PC-3 (cell line): Measurements from ENCODE around the gene ZNF516. TPM values are rescaled to one million over a fixed set of nuclear protein-coding genes. Genes with fewer than 3 reads are reported as not detected.

ENCODE experiments used
- ATAC-seq: fragments of 200-7000 bp; cut with Tn5 transposase; 2 replicates; pipeline ENCODE4 v1.9.1; 2020; ENCODE audit warnings: mild to moderate bottlenecking, moderate library complexity
- BruUV-seq: library from RNA; stranded (reverse); fragments of 400-500 nt; replicated peaks from 2 replicates; lab custom pipeline; 2021; lab: Mats Ljungman, UMichigan
- CTCF ChIA-PET: fragments of 300-600 bp; sonication (Branson Sonifier 250); formaldehyde crosslinking; loops from one replicate; lab custom pipeline; 2022; ENCODE audit warnings: antibody characterized with exemption; lab: Charles Lee
- POLR2A ChIA-PET: fragments of 300-600 bp; sonication (Branson Sonifier 250); formaldehyde crosslinking; loops from one replicate; lab custom pipeline; 2022; ENCODE audit warnings: antibody characterized with exemption; ENCODE audit not compliant: unreplicated experiment; lab: Charles Lee
- DNase-seq: peaks from one replicate; pipeline ENCODE4 v3.0.0-alpha.2; 2015
- H2AFZ ChIP-seq: fragments of 300-600 bp; sonication (generic); 2 replicates; pipeline ENCODE4 v1.6.0; 2016; ENCODE audit warnings: antibody characterized with exemption, low read length
- H3F3A ChIP-seq: fragments of 300-600 bp; sonication (generic); one replicate; pipeline ENCODE4 v1.6.0; 2017; ENCODE audit warnings: antibody characterized with exemption, low read length, control low read depth, mild to moderate bottlenecking; ENCODE audit not compliant: unreplicated experiment
- H3K27ac ChIP-seq: fragments of 300-600 bp; sonication (generic); 2 replicates; pipeline ENCODE4 v1.5.1; 2016; ENCODE audit warnings: mild to moderate bottlenecking, low read length
- H3K27me3 ChIP-seq: fragments of 300-600 bp; sonication (generic); 2 replicates; pipeline ENCODE4 v1.6.1; 2016; ENCODE audit warnings: low read length, mixed read lengths
- H3K36me3 ChIP-seq: fragments of 300-600 bp; sonication (generic); 2 replicates; pipeline ENCODE4 v1.6.1; 2016; ENCODE audit warnings: low read depth, mixed run types, low read length, mixed read lengths
- H3K4me1 ChIP-seq: fragments of 300-600 bp; sonication (generic); 2 replicates; pipeline ENCODE4 v1.5.1; 2016; ENCODE audit warnings: low read length; ENCODE audit not compliant: insufficient read depth
- H3K4me2 ChIP-seq: fragments of 300-600 bp; sonication (generic); 2 replicates; pipeline ENCODE4 v1.6.0; 2016; ENCODE audit warnings: low read length
- H3K4me3 ChIP-seq: fragments of 300-600 bp; sonication (generic); 2 replicates; pipeline ENCODE4 v1.5.1; 2016; ENCODE audit warnings: mild to moderate bottlenecking, low read length, mixed read lengths
- H3K79me2 ChIP-seq: fragments of 300-600 bp; sonication (generic); 2 replicates; pipeline ENCODE4 v1.6.1; 2017; ENCODE audit warnings: low read length, mixed read lengths
- H3K9ac ChIP-seq: fragments of 300-600 bp; sonication (generic); 2 replicates; pipeline ENCODE4 v1.6.0; 2016; ENCODE audit warnings: mild to moderate bottlenecking, low read length
- H3K9me2 ChIP-seq: fragments of 300-600 bp; sonication (generic); replicated peaks from 2 replicates; pipeline ENCODE4 v1.6.1; 2016; ENCODE audit warnings: mixed run types, low read length, mixed read lengths
- H3K9me3 ChIP-seq: fragments of 300-600 bp; sonication (generic); 2 replicates; pipeline ENCODE4 v1.6.1; 2016; ENCODE audit warnings: low read length, mixed read lengths
- H4K20me1 ChIP-seq: fragments of 300-600 bp; sonication (generic); 2 replicates; pipeline ENCODE4 v1.6.1; 2016; ENCODE audit warnings: low read length, mixed read lengths
- CTCF ChIP-seq: fragments of 300-600 bp; sonication (generic); conservative IDR thresholded peaks from 2 replicates; pipeline ENCODE4 v1.5.1; 2017; ENCODE audit warnings: antibody characterized with exemption, low read depth, mild to moderate bottlenecking, low read length
- EZH2 ChIP-seq: fragments of 300-600 bp; sonication (generic); IDR thresholded peaks from one replicate; pipeline ENCODE4 v1.6.1; 2017; ENCODE audit warnings: antibody characterized with exemption, mild to moderate bottlenecking, low read length; ENCODE audit not compliant: unreplicated experiment
- EZH2phosphoT487 ChIP-seq: fragments of 300-600 bp; sonication (generic); IDR thresholded peaks from 2 replicates; pipeline ENCODE4 v1.6.1; 2018; ENCODE audit warnings: mild to moderate bottlenecking, antibody characterized with exemption, low read length, borderline replicate concordance
- intact Hi-C: fragments of 100-400 bp; cut with micrococcal nuclease; formaldehyde crosslinking; loops from 2 replicates; pipeline ENCODE4 v1.9.0; 2023
- total RNA-seq: library from RNA; depleted of rRNA; stranded (reverse); fragments of >200 nt; gene quantifications from 2 replicates; pipeline ENCODE4 v1.2.3, GENCODE V29; 2014

The ZNF516 gene
- total RNA-seq, 1 experiment from 2014 or later = 4.0 TPM

GRCh38 chr18:76465630-76466409, 29.2 kb downstream of the ZNF516 start:
- no peak for DNase-seq
- no peak for TF ChIP-seq EZH2
- TF ChIP-seq EZH2phosphoT487 = no peak
- no peak for TF ChIP-seq CTCF
- H4K20me1 ChIP-seq = no peaks in the 10 kb centered on the region
- H3K9me3 ChIP-seq = no peaks in the 10 kb centered on the region
- no peaks in the 10 kb centered on the region for H3K36me3 ChIP-seq
- H3K4me2 ChIP-seq = no peak overlapping the region
- H3F3A ChIP-seq = no peaks in the 10 kb centered on the region
- no peaks in the 10 kb centered on the region for H3K4me1 ChIP-seq
- no TSS peak for BruUV-seq
- intact Hi-C loops = no loop called here
- no peak overlapping the region for H3K27ac ChIP-seq
- CTCF ChIA-PET = no interaction called here
- H3K27me3 ChIP-seq = peaks cover 64% of the 10 kb centered on the region
- H3K9me2 ChIP-seq = no peaks in the 10 kb centered on the region
- no peak overlapping the region for H3K9ac ChIP-seq
- no peak for ATAC-seq
- no peak overlapping the region for H2AFZ ChIP-seq
- H3K79me2 ChIP-seq = no peaks in the 10 kb centered on the region
- POLR2A ChIA-PET = no interaction called here
- H3K4me3 ChIP-seq = no peak overlapping the region

GRCh38 chr18:76464281-76465259, 30.5 kb downstream of the ZNF516 start:
- intact Hi-C loops = no loop called here
- H3K36me3 ChIP-seq = no peaks in the 10 kb centered on the region
- no peaks in the 10 kb centered on the region for H4K20me1 ChIP-seq
- H3K27ac ChIP-seq = no peak overlapping the region
- H3K4me1 ChIP-seq = peaks cover 7% of the 10 kb centered on the region
- no peak overlapping the region for H3K4me3 ChIP-seq
- no peaks in the 10 kb centered on the region for H3F3A ChIP-seq
- CTCF ChIA-PET = no interaction called here
- peaks cover 52% of the 10 kb centered on the region for H3K27me3 ChIP-seq
- no peak for ATAC-seq
- H3K9me2 ChIP-seq = no peaks in the 10 kb centered on the region
- no peaks in the 10 kb centered on the region for H3K79me2 ChIP-seq
- DNase-seq = no peak
- H3K9ac ChIP-seq = no peak overlapping the region
- H3K9me3 ChIP-seq = no peaks in the 10 kb centered on the region
- BruUV-seq = no TSS peak
- no peak overlapping the region for H3K4me2 ChIP-seq
- no peak overlapping the region for H2AFZ ChIP-seq
- TF ChIP-seq CTCF = no peak
- TF ChIP-seq EZH2phosphoT487 = no peak
- POLR2A ChIA-PET = no interaction called here
